ENCODE data around the gene MOV10L1.

The MOV10L1 gene

DNA sequence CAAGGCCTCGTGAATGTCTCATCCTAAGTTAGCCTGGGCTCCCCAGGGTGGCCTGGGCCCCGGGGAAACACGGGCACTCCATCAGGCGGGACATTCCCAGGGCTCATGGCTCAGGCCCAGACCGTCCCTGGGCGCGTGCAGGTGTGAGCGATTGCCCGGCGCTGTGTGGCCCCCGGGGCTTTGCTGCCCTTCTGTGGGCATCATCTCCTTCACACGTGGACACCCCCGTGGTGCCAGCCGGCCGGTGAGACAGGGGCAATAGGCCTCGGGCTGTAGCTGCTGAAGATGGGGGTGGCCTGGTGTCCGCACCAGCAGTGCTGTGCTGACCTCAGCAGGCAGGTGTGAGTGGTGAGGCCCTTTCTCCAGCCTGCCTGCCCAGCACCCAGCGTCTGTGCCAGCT lies 106.5 kb downstream of the MOV10L1 start:
- in situ Hi-C loops (cut with MboI; ENCODE audit: low pct_unique_long_range_greater_than_20kb, low sequenced_read_pairs, unreplicated experiment), result no loop called here
- DNase-seq (ENCODE audit: low spot score), result no peak
- TF ChIP-seq, protein P1, sequence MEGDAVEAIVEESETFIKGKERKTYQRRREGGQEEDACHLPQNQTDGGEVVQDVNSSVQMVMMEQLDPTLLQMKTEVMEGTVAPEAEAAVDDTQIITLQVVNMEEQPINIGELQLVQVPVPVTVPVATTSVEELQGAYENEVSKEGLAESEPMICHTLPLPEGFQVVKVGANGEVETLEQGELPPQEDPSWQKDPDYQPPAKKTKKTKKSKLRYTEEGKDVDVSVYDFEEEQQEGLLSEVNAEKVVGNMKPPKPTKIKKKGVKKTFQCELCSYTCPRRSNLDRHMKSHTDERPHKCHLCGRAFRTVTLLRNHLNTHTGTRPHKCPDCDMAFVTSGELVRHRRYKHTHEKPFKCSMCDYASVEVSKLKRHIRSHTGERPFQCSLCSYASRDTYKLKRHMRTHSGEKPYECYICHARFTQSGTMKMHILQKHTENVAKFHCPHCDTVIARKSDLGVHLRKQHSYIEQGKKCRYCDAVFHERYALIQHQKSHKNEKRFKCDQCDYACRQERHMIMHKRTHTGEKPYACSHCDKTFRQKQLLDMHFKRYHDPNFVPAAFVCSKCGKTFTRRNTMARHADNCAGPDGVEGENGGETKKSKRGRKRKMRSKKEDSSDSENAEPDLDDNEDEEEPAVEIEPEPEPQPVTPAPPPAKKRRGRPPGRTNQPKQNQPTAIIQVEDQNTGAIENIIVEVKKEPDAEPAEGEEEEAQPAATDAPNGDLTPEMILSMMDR (IDR thresholded peaks at IDR 0.05; ENCODE audit: extremely low read depth, insufficient read depth, missing control alignments), result no peak

DNA sequence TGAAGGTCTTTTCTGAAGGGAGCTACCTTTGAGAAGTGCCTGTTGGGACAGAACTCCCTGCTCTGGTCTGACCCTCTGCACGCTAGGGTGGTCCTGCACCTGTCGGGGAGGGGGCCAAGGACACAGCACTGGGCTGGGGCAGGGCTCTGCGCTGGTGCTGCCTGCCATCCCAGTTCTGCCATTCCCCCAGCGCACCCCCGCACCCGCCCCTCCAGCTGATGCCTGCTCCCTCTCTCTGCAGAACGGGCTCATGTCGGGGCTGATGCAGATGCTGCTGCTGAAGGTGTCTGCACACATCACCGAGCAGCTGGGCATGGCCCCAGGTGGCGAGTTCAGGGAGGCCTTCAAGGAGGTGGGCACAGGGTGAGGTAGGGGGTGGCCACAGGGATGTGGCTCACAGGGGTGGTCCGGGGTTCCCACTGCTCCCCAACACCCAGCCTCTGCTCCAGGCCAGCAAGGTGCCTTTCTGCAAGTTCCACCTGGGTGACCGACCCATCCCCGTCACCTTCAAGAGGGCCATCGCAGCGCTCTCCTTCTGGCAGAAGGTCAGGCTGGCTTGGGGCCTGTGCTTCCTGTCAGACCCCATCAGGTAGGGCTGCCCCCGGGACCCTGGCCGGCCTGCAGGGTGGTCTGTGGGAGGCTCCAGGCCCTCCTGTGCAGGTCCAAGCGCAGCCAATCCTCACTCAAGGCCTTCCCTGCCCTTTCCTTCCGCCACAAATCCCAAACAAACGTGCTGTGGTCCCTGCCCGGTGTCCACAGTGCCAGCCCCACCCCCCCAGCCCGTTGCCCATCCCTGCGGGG lies 107.4 kb downstream of the MOV10L1 start:
- DNase-seq (ENCODE audit: low spot score), result no peak
- in situ Hi-C loops (cut with MboI; ENCODE audit: low pct_unique_long_range_greater_than_20kb, low sequenced_read_pairs, unreplicated experiment), result no loop called here
- TF ChIP-seq, protein P1 (IDR thresholded peaks at IDR 0.05; ENCODE audit: extremely low read depth, insufficient read depth, missing control alignments), result no peak

DNA sequence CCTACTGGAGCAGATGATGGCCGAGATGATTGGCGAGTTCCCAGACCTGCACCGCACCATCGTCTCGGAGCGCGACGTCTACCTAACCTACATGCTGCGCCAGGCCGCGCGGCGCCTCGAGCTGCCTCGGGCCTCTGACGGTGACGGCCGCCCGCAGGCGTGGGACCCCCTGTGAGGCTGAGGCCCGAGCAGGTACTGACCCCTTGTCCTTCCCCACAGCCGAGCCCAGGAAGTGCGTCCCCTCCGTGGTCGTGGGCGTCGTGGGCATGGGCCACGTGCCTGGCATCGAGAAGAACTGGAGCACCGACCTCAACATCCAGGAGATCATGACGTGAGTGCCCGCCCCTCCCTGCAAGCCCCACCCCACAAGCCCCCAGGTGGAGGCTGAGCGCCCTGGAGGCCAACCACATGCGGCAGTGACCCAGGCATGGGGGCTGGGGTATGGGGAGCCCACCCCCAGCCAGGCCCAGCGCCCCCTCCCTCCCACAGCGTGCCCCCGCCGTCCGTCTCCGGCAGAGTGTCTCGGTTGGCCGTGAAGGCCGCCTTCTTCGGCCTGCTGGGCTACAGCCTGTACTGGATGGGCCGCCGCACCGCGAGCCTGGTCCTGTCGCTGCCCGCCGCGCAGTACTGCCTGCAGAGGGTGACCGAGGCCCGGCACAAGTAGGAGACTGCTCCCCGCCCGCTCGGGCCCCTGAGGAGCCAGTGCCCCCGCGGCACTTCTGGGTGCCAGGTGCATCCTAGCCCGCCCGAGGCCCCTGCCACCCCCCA lies 108.2 kb downstream of the MOV10L1 start:
- in situ Hi-C loops (cut with MboI; ENCODE audit: low pct_unique_long_range_greater_than_20kb, low sequenced_read_pairs, unreplicated experiment), result no loop called here
- DNase-seq (ENCODE audit: low spot score), result no peak
- TF ChIP-seq, protein P1 (IDR thresholded peaks at IDR 0.05; ENCODE audit: extremely low read depth, insufficient read depth, missing control alignments), result no peak

DNA sequence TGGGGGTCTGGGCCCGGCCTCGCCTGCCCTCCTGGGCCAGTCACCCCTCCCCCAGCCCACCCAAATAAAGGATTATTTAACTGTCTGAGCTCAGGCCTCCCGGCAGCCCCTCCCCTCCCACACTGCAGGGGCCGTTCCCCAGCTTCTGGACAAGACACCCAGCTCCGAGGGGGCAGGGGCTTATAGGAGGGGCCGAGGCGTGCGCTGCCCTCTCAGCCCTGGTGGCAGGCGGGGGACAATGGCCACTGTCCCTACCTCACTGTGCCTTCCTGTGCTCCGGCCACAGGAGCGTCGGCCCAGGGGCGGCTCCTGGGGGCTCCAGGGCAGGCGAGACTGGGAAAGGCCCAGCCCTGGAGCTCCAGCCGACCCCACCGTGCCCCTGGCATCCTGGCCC lies 108.8 kb downstream of the MOV10L1 start:
- in situ Hi-C loops (cut with MboI; ENCODE audit: low pct_unique_long_range_greater_than_20kb, low sequenced_read_pairs, unreplicated experiment), result no loop called here
- no peak for DNase-seq (ENCODE audit: low spot score)
- TF ChIP-seq, protein P1 (IDR thresholded peaks at IDR 0.05; ENCODE audit: extremely low read depth, insufficient read depth, missing control alignments), result no peak

DNA sequence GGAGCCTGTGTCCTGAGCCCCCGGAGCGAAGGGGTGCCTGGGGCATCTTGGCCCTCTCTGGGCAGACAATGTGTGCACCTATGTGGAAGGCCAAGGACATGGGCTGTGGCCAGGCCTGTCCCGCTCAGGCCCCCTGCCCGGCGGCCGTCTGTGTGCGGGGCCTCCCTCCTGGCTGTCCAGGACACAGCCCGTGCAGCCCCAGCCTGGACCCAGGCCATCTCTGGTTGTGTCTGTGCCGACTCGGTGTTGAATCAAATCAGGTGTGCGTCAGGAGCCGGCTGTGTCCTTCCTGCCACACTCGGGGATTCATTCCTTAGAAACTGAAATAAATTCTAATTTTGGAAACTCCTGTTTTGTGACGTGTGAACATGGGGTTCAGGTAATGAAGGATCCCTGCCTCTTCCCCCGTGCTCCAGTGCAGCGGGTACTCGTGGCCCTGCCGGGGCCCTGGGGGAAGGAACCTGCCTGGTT lies 109.5 kb downstream of the MOV10L1 start:
- in situ Hi-C loops (cut with MboI; ENCODE audit: low pct_unique_long_range_greater_than_20kb, low sequenced_read_pairs, unreplicated experiment), result no loop called here
- TF ChIP-seq, protein P1 (IDR thresholded peaks at IDR 0.05; ENCODE audit: extremely low read depth, insufficient read depth, missing control alignments), result no peak

DNA sequence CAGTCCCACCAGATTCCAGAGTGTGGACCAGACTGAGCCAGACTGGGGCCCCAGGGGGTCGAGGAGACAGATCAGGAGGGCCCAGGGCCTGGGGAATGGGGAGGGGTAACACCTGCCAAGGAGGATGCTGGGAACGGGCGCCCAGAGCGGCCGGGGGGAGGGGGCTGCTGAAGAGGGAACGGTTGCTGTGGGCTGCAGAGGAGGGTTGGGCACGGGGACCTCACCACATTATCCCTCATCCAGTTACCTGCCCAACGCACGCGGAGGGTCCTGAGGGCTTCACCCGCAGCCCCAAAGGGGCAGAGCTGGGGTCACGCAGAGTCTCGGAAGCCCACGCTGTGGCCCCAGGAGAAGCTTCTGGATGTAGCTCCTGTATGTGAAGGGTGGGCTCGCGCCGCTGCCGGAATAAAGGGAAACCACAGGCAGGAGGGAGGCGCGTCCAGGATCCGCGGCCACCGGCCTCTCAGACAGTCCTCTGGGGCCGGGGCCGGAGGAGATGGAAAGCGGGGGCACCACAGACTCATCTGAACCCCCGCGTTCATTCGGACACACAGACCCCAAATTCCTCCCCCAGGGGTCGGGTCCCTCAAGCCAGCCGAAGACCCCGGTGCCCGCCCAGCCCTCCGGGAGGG lies 110.1 kb downstream of the MOV10L1 start:
- TF ChIP-seq, protein P1 (IDR thresholded peaks at IDR 0.05; ENCODE audit: extremely low read depth, insufficient read depth, missing control alignments), result no peak
- DNase-seq (ENCODE audit: low spot score), result no peak
- in situ Hi-C loops (cut with MboI; ENCODE audit: low pct_unique_long_range_greater_than_20kb, low sequenced_read_pairs, unreplicated experiment), result loop anchor here (10.0 kb wide), 1 partner anchor 55 kb away; no protein-coding TSS in a partner anchor

More for the DNA sequence above, 109.5 kb downstream of the MOV10L1 start:
- DNase-seq (ENCODE audit: low spot score), result no peak

All from GM13977 (cell line).